GM12872 (cell line): ENCODE results near the gene USP13.

Experiments
- CTCF ChIP-seq: IDR thresholded peaks from 3 replicates; pipeline ENCODE4 v1.5.1; 2011; ENCODE audit warnings: low read depth, mild to moderate bottlenecking, low read length, moderate library complexity; ENCODE audit not compliant: insufficient read depth

The USP13 gene

GRCh38 chr3:179652447-179653095, at the start of gene USP13:
Gene USP13, plus strand, starts transcription at chr3:179653040. Its CDS starts 186 bp downstream, at chr3:179653226.
- TF ChIP-seq CTCF: peak; percentile 13; the same call in 1 of the 3 replicates

GRCh38 chr3:179603321-179603720, 49.5 kb upstream of the USP13 start:
- TF ChIP-seq CTCF: no peak

GRCh38 chr3:179603831-179604230, 49.0 kb upstream of the USP13 start:
- no peak for TF ChIP-seq CTCF

- no peak for TF ChIP-seq CTCF
Observed at GRCh38 chr3:179604321-179605078, 48.3 kb upstream of the USP13 start, which contains the start of the genes MRPL47 and NDUFB5. Gene MRPL47, minus strand, starts transcription at chr3:179604638. Its CDS starts 14 bp downstream, at chr3:179604624. Gene NDUFB5, plus strand, starts transcription at chr3:179604794. Its CDS starts 22 bp downstream, at chr3:179604816.

- no peak for TF ChIP-seq CTCF
Observed at GRCh38 chr3:179606534-179607085, 46.2 kb upstream of the USP13 start.

GRCh38 chr3:179608931-179609720, 43.7 kb upstream of the USP13 start:
- no peak for TF ChIP-seq CTCF

- TF ChIP-seq CTCF: no peak
Observed at GRCh38 chr3:179610066-179610465, 42.8 kb upstream of the USP13 start.
